Measurements from ENCODE around the gene RALB.
"Not testable (repeated sequence)": the region's sequence is repeated elsewhere in the genome, so short reads cannot be mapped to it uniquely, and the experiment has no call there.

The RALB gene

GRCh38 chr2:120319686-120320317 lies 67.2 kb downstream of the RALB start:
- TF ChIP-seq POLR2AphosphoS5 (IDR thresholded peaks at IDR 0.05; ENCODE audit: borderline replicate concordance, low read depth, low read length) (no peak), FOXP2 (optimal IDR thresholded peaks at IDR 0.05; ENCODE audit: control extremely low read depth, extremely low read length, insufficient read depth) (no peak), EZH2 (IDR thresholded peaks at IDR 0.05) (no peak)
- Histone ChIP-seq H3K9ac (ENCODE audit: insufficient read length) (no peak overlapping the region), H3K27ac (no peak overlapping the region), H3K9me3 (ENCODE audit: low read depth, low read length) (no peaks in the 10 kb centered on the region), H3K36me3 (ENCODE audit: insufficient read depth, low read length) (no peaks in the 10 kb centered on the region), H3K4me3 (no peak overlapping the region)
- DNase-seq (ENCODE audit: low read depth, low spot score): no peak

DNA sequence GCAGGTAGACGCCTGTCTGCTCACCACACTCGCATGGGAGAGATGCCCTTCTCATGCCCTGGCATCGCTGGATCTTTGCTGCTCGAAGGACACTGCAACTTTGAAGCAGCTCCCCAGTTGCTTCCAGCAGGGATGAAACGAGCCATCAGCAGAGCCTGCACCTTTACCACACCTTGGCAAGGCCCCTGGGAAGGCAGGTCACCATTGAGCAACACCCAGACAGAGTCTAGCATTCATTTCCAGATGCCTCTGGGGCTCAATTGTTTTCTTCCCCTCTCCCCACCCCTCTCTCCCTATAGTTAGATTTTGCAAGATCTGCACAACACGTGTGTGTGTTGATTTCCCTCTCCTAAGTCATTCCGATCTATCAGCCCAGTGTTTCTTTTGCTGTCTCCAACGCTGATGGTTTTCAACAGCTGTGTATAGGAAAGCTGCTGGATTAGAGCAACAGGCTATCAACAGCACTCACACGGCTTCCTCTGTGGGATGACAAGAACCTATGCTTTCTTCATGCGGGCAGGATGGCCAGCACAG lies 67.7 kb downstream of the RALB start:
- no peak overlapping the region for H3K27ac ChIP-seq
- TF ChIP-seq EZH2 (IDR thresholded peaks at IDR 0.05) (no peak), POLR2AphosphoS5 (IDR thresholded peaks at IDR 0.05; ENCODE audit: borderline replicate concordance, low read depth, low read length) (no peak), FOXP2 (optimal IDR thresholded peaks at IDR 0.05; ENCODE audit: control extremely low read depth, extremely low read length, insufficient read depth) (no peak)
- DNase-seq (ENCODE audit: low read depth, low spot score): no peak
- H3K9ac ChIP-seq (ENCODE audit: insufficient read length): no peak overlapping the region
- no peaks in the 10 kb centered on the region for H3K9me3 ChIP-seq (ENCODE audit: low read depth, low read length)
- H3K4me3 ChIP-seq: no peak overlapping the region
- no peaks in the 10 kb centered on the region for H3K36me3 ChIP-seq (ENCODE audit: insufficient read depth, low read length)

DNA sequence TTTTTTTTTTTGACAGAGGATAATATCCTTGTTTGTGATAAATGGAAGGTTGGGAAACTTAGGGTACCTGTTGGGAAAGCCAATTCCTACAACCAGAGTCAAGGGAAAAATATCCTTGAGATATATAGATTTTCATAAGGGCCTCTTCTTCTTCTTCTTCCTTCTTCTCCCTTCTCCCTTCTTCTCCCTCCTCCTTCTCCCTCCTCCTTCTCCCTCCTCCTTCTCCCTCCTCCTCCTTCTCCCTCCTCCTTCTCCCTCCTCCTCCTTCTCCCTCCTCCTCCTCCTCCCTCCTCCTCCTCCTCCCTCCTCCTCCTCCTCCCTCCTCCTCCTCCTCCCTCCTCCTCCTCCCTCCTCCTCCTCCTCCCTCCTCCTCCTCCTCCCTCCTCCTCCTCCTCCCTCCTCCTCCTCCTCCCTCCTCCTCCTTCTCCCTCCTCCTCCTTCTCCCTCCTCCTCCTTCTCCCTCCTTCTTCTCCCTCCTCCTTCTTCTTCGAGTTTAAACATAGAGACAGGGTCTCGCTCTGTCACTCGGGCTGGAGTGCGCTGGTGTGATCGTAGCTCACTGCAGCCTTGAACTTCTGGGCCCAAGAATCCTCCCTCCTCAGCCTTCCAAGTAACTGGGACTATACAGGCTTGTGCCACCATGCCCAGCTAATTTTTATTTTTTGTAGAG lies 68.4 kb downstream of the RALB start:
- not testable (repeated sequence) for H3K4me3 ChIP-seq; H3K9ac ChIP-seq (ENCODE audit: insufficient read length); H3K27ac ChIP-seq; DNase-seq (ENCODE audit: low read depth, low spot score); H3K9me3 ChIP-seq (ENCODE audit: low read depth, low read length); H3K36me3 ChIP-seq (ENCODE audit: insufficient read depth, low read length)

GRCh38 chr2:120321721-120322284 lies 69.2 kb downstream of the RALB start:
- no peak overlapping the region for H3K4me3 ChIP-seq
- no peaks in the 10 kb centered on the region for H3K36me3 ChIP-seq (ENCODE audit: insufficient read depth, low read length)
- no peak overlapping the region for H3K27ac ChIP-seq
- no peak for DNase-seq (ENCODE audit: low read depth, low spot score)
- no peak for TF ChIP-seq POLR2AphosphoS5 (IDR thresholded peaks at IDR 0.05; ENCODE audit: borderline replicate concordance, low read depth, low read length)
- no peak for TF ChIP-seq FOXP2 (optimal IDR thresholded peaks at IDR 0.05; ENCODE audit: control extremely low read depth, extremely low read length, insufficient read depth)
- no peak for TF ChIP-seq EZH2 (IDR thresholded peaks at IDR 0.05)
- H3K9me3 ChIP-seq (ENCODE audit: low read depth, low read length): no peaks in the 10 kb centered on the region
- no peak overlapping the region for H3K9ac ChIP-seq (ENCODE audit: insufficient read length)

DNA sequence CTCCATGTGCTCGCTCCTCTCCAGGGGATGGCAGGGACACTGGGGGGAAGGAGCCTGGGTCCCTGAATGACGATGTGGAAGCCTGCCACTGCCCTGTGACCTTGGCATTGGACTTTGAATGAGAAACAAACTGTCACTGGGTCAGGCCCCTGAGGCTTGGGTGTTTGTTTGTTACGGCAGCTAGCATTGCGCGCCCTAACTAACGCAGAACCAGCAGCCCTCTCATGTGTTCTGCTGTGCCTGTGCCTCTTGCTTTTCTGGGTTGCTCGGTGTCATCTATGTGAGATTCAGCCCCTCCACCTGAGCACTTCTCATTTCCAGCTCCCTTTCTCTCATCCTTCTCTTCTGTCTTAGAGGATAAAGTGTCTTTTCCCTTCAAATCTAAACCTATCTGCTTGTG lies 69.7 kb downstream of the RALB start:
- Histone ChIP-seq H3K36me3 (ENCODE audit: insufficient read depth, low read length) (no peaks in the 10 kb centered on the region), H3K4me3 (no peak overlapping the region), H3K9ac (ENCODE audit: insufficient read length) (no peak overlapping the region), H3K9me3 (ENCODE audit: low read depth, low read length) (no peaks in the 10 kb centered on the region), H3K27ac (no peak overlapping the region)
- TF ChIP-seq EZH2 (IDR thresholded peaks at IDR 0.05) (no peak), POLR2AphosphoS5 (IDR thresholded peaks at IDR 0.05; ENCODE audit: borderline replicate concordance, low read depth, low read length) (no peak), FOXP2 (optimal IDR thresholded peaks at IDR 0.05; ENCODE audit: control extremely low read depth, extremely low read length, insufficient read depth) (no peak)
- no peak for DNase-seq (ENCODE audit: low read depth, low spot score)

DNA sequence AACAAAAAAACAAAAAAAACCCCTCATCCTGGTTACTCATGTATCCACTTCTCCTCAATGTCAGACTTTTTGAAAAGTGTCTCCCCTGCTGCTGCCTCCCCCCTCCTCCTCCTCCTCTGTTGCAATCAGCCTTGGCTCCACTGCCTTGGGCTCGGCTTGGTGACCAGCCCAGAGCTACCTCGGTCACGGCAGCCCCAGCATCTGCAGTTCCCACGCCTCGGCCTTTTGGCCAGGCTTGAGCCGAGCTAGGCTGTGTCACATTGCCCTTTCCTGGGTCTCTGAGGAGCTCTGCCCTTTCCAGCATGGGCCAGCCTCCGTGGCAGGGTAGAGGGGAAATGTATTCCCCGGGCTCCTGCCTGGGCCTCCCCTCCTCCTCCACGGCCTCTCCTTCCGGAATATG lies 70.6 kb downstream of the RALB start:
- DNase-seq (ENCODE audit: low read depth, low spot score): no peak
- Histone ChIP-seq H3K36me3 (ENCODE audit: insufficient read depth, low read length) (no peaks in the 10 kb centered on the region), H3K9ac (ENCODE audit: insufficient read length) (no peak overlapping the region), H3K27ac (no peak overlapping the region), H3K4me3 (no peak overlapping the region), H3K9me3 (ENCODE audit: low read depth, low read length) (no peaks in the 10 kb centered on the region)
- TF ChIP-seq POLR2AphosphoS5 (IDR thresholded peaks at IDR 0.05; ENCODE audit: borderline replicate concordance, low read depth, low read length) (no peak), FOXP2 (optimal IDR thresholded peaks at IDR 0.05; ENCODE audit: control extremely low read depth, extremely low read length, insufficient read depth) (no peak)

- no peak overlapping the region for H3K9ac ChIP-seq (ENCODE audit: insufficient read length)
- no peak for DNase-seq (ENCODE audit: low read depth, low spot score)
Measured at GRCh38 chr2:120323807-120324399, 71.3 kb downstream of the RALB start.

GRCh38 chr2:120324933-120325332 lies 72.3 kb downstream of the RALB start:
- no peak for DNase-seq (ENCODE audit: low read depth, low spot score)
- H3K9ac ChIP-seq (ENCODE audit: insufficient read length): no peak overlapping the region
- no peak overlapping the region for H3K4me3 ChIP-seq
- no peaks in the 10 kb centered on the region for H3K9me3 ChIP-seq (ENCODE audit: low read depth, low read length)
- no peak overlapping the region for H3K27ac ChIP-seq
- H3K36me3 ChIP-seq (ENCODE audit: insufficient read depth, low read length): no peaks in the 10 kb centered on the region
- no peak for TF ChIP-seq FOXP2 (optimal IDR thresholded peaks at IDR 0.05; ENCODE audit: control extremely low read depth, extremely low read length, insufficient read depth)
- no peak for TF ChIP-seq EZH2 (IDR thresholded peaks at IDR 0.05)
- no peak for TF ChIP-seq POLR2AphosphoS5 (IDR thresholded peaks at IDR 0.05; ENCODE audit: borderline replicate concordance, low read depth, low read length)

More at GRCh38 chr2:120323807-120324399, 71.3 kb downstream of the RALB start:
- Histone ChIP-seq H3K9me3 (ENCODE audit: low read depth, low read length) (no peaks in the 10 kb centered on the region), H3K27ac (no peak overlapping the region), H3K36me3 (ENCODE audit: insufficient read depth, low read length) (no peaks in the 10 kb centered on the region), H3K4me3 (no peak overlapping the region)
- TF ChIP-seq POLR2AphosphoS5 (IDR thresholded peaks at IDR 0.05; ENCODE audit: borderline replicate concordance, low read depth, low read length): no peak
- TF ChIP-seq FOXP2 (optimal IDR thresholded peaks at IDR 0.05; ENCODE audit: control extremely low read depth, extremely low read length, insufficient read depth): no peak
- TF ChIP-seq EZH2 (IDR thresholded peaks at IDR 0.05): no peak

Data from SK-N-MC (cell line).